ENCODE data around the gene JMJD1C. TPM values are rescaled to one million over a fixed set of nuclear protein-coding genes. Genes with fewer than 3 reads are reported as not detected.

Gene JMJD1C
- total RNA-seq, 1 donor from 2014 or later: 65.0 TPM

GRCh38 chr10:63441404-63441803 is 24.4 kb downstream of the JMJD1C start:
- Histone ChIP-seq H3K27me3 (no peaks in the 10 kb centered on the region), H3K36me3 (no peaks in the 10 kb centered on the region), H3K4me3 (no peak overlapping the region), H3K9me3 (no peaks in the 10 kb centered on the region), H3K4me1 (peaks cover 6 to 12% of the 10 kb centered on the region in 2 donors), H3K27ac (no peak overlapping the region)
- TF ChIP-seq CTCF (IDR thresholded peaks at IDR 0.05): no peak
- no peak for DNase-seq (ENCODE audit: low spot score in 2 of 2)
- intact Hi-C loops (cut with DNase I): no loop called here

GRCh38 chr10:63439607-63440006 is 26.2 kb downstream of the JMJD1C start:
- Histone ChIP-seq H3K4me1 (peaks cover 6 to 12% of the 10 kb centered on the region in 2 donors), H3K27ac (no peak overlapping the region)
- DNase-seq (ENCODE audit: low spot score in 2 of 2): no peak

GRCh38 chr10:63438506-63439498 is 27.0 kb downstream of the JMJD1C start:
- Histone ChIP-seq H3K27ac (no peak overlapping the region), H3K9me3 (no peaks in the 10 kb centered on the region), H3K4me3 (no peak overlapping the region), H3K36me3 (no peaks in the 10 kb centered on the region), H3K4me1 (peaks cover 6 to 12% of the 10 kb centered on the region in 2 donors), H3K27me3 (no peaks in the 10 kb centered on the region)
- TF ChIP-seq CTCF (IDR thresholded peaks at IDR 0.05): no peak
- intact Hi-C loops (cut with DNase I): no loop called here
- no peak for DNase-seq (ENCODE audit: low spot score in 2 of 2)

More at GRCh38 chr10:63439607-63440006, 26.2 kb downstream of the JMJD1C start:
- no peaks in the 10 kb centered on the region for H3K9me3 ChIP-seq
- H3K36me3 ChIP-seq: no peaks in the 10 kb centered on the region
- TF ChIP-seq CTCF (IDR thresholded peaks at IDR 0.05): no peak
- no peak overlapping the region for H3K4me3 ChIP-seq
- H3K27me3 ChIP-seq: no peaks in the 10 kb centered on the region
- intact Hi-C loops (cut with DNase I): no loop called here

- no peak for DNase-seq (ENCODE audit: low spot score in 2 of 2)
- intact Hi-C loops (cut with DNase I): no loop called here
- Histone ChIP-seq H3K9me3 (no peaks in the 10 kb centered on the region), H3K4me1 (peaks cover 6 to 12% of the 10 kb centered on the region in 2 donors), H3K27me3 (no peaks in the 10 kb centered on the region), H3K36me3 (no peaks in the 10 kb centered on the region), H3K27ac (no peak overlapping the region), H3K4me3 (no peak overlapping the region)
- no peak for TF ChIP-seq CTCF (IDR thresholded peaks at IDR 0.05)
Measured at GRCh38 chr10:63437116-63437949, 28.4 kb downstream of the JMJD1C start.

GRCh38 chr10:63436225-63436624 is 29.6 kb downstream of the JMJD1C start:
- Histone ChIP-seq H3K4me1 (peaks cover 6 to 14% of the 10 kb centered on the region in 2 donors), H3K27ac (no peak overlapping the region), H3K36me3 (no peaks in the 10 kb centered on the region), H3K9me3 (no peaks in the 10 kb centered on the region), H3K27me3 (no peaks in the 10 kb centered on the region), H3K4me3 (no peak overlapping the region)
- no peak for TF ChIP-seq CTCF (IDR thresholded peaks at IDR 0.05)
- intact Hi-C loops (cut with DNase I): no loop called here
- no peak for DNase-seq (ENCODE audit: low spot score in 2 of 2)

Data from ascending aorta (tissue), 2 donors.